NCI-H82 treated with DMSO at 0.1 percent for 48 hours (cell line): ENCODE data around the gene TXK.

Experiments
- DNase-seq: peaks from one replicate; lab custom pipeline; 2025; ENCODE audit not compliant: unreplicated experiment; lab: John Stamatoyannopoulos, UW

TXK gene

DNA sequence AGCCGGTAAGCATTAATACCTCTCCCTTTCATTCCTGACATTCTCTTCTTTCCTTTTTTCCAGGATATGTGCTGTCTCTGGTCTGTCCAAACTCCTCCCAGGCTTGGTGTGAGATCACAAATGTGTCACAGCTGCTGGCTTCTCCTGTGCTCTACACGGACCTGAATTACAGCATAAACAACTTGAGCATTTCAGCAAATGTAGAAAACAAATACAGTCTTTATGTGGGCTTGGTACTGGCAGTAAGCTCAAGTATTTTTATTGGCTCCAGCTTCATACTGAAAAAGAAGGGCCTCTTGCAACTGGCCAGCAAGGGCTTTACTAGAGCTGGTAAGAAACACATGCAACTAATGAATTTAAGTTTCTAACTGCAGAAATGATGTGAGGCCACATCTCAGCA lies 109.0 kb downstream of the TXK start:
- no peak for DNase-seq

DNA sequence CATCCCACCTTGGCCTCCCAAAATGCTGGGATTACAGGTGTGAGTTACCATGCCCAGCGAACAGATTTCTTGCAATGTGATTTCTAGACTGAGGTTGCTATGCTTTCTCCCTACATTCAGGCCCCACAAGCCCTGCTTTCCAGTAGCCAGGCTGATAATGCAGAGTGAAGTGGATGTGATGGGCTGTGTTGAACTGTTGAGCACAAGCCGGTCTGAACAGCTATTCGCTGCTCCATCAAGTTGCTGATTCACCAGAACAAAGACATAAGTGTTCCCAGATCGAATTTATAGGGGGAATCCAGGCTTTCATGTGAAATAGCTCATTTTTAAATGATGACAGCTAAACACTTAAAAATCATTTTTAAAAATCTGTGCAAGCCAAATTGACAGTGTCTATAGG lies 109.5 kb downstream of the TXK start:
- no peak for DNase-seq

DNA sequence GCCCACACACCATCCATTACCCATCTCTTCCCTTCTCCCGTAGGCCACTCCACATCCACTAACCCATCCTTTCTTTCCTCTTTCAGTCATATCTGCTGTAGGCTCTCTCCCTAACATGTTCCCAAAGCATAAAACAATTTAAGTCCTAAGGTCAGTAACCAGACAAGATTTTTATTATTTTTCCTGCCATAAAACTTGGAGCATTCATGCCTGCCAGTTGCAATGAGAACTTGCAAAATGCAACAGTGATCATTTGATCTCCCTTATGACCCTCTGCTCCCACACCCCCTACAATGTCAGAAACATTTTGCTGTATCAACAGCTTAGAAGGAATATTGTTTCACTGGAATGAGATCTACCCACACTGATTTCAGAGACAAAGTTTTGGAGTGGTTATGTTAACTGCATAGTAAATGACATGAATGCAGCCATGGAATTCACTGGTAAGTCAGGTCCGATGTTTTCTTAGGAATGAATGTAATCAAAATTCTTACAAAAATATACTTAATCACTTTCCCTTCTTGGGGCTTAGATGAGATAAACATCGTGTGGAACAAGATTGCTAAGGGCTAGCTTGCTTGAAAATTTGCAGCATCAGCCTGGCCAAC lies 111.8 kb downstream of the TXK start:
- DNase-seq: no peak

DNA sequence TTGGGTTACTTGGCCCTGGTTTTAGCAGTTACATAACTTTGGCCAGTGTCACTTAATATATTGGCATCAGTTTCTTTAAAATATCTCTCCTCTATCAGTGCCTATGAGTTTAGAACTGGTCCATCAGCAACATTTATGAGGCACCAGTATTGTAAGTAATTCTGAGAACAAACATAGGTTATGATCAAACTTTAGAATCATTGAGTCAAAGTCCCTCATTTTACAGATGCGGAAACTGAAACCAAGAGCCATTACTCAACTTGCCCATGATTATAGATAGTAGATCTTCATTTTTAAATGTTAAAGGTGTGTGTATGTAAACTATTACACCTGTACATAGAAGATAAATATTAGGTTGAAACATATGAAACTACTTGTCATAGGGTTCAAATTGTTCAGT lies 113.0 kb downstream of the TXK start:
- DNase-seq: no peak

DNA sequence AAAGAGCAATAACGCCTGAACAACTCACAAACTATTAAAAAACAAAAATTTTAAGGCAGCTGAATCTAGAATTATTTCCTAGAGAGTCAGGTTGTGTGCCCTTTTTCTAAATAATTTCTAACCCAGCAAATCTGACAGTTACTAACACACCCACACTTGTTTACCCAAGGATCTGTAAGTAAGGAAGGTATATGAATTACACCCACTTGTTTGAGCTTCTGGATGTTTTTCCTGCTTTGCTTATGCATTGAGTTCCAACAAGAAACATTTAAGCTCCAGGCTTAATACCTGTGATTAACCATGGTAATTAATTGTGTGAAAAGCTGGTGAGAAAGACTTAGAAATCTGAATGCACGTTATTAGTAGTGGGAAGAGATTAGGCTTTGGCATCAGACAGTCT lies 115.9 kb downstream of the TXK start:
- no peak for DNase-seq

DNA sequence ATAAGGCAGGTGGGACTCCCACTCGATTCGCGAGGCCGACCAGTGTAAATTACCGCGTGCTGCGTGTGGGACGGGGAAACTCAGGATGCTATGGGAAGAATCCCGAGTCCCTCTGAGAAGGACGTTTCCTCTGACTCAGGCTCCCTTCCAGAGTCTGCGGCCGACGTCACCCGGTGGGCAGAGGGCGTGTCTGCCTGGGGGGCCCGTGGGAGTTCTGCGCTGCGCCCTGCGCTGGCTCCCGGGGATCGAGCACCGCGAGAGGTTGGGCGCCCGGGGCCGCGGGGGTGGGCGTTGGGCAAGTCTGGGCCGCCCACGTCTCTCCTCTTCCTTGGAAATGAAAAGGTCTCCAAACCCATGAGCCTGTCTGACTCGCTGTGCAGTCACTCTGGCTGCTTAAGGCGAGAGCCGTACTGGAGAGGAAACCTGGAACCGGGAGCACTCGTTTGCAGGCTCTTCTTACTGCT lies 116.9 kb downstream of the TXK start:
- no peak for DNase-seq
